GM12878 (cell line): ENCODE results near the gene AKAP13. TPM values are rescaled to one million over a fixed set of nuclear protein-coding genes. Genes with fewer than 3 reads are reported as not detected.

Experiments
- ATAC-seq: fragments of 200-7000 bp; cut with Tn5 transposase; 3 replicates; pipeline ENCODE4 v1.9.1; 2020; ENCODE audit warnings: mild to moderate bottlenecking, moderate library complexity
- BruUV-seq: library from RNA; stranded (reverse); fragments of 400-500 nt; replicated peaks from 2 replicates; lab custom pipeline; 2021; lab: Mats Ljungman, UMichigan
- CTCF ChIA-PET: fragments of 300-600 bp; sonication (Branson Sonifier 250); formaldehyde crosslinking; extraction: SDS; loops from one replicate; lab custom pipeline; 2021; ENCODE audit warnings: inconsistent platforms; lab: Yijun Ruan, JAX
- POLR2A ChIA-PET: fragments of 350-600 bp; formaldehyde crosslinking; extraction: SDS; loops from one replicate; lab custom pipeline; 2021; ENCODE audit warnings: inconsistent platforms; lab: Charles Lee
- RAD21 ChIA-PET: fragments of 300-600 bp; sonication (Branson Sonifier 250); formaldehyde crosslinking; loops from one replicate; lab custom pipeline; 2023; ENCODE audit warnings: antibody characterized with exemption; ENCODE audit not compliant: unreplicated experiment; lab: Charles Lee
- SMC1A ChIA-PET: fragments of 300-600 bp; sonication (Branson Sonifier 250); formaldehyde crosslinking; loops from one replicate; lab custom pipeline; 2023; ENCODE audit not compliant: unreplicated experiment, uncharacterized antibody; lab: Charles Lee
- DNase-seq: peaks from one replicate; pipeline ENCODE4 v3.0.0-alpha.2; 2011; ENCODE audit warnings: low read depth, low spot score
- FAIRE-seq: peaks from 3 replicates; lab custom pipeline; 2011; peaks lifted over from hg19 to GRCh38; lab: Jason Lieb, UNC
- H2AFZ ChIP-seq: 2 replicates; pipeline ENCODE4 v1.6.0; 2011; ENCODE audit warnings: low read depth, low read length, control low read depth; ENCODE audit not compliant: control insufficient read depth
- H3K27ac ChIP-seq: 2 replicates; pipeline ENCODE4 v1.5.1; 2011; ENCODE audit warnings: control low read depth; ENCODE audit not compliant: control insufficient read depth, insufficient read depth
- H3K27me3 ChIP-seq, 2 experiments: replicated peaks in 1 of 2; 2 replicates each; pipeline versions ENCODE4 v1.6.0 to v1.6.1; 2011; ENCODE audit warnings: low read length in 1 of 2; ENCODE audit not compliant: control insufficient read depth in 2 of 2, insufficient read depth in 2 of 2
- H3K36me3 ChIP-seq, 2 experiments: 2 replicates each; pipeline ENCODE4 v1.5.1; 2011; ENCODE audit warnings: low read length in 1 of 2; ENCODE audit not compliant: control insufficient read depth in 2 of 2, insufficient read depth in 2 of 2
- H3K4me1 ChIP-seq: 2 replicates; pipeline ENCODE4 v1.6.1; 2011; ENCODE audit warnings: mild to moderate bottlenecking, low read length, moderate library complexity, mixed read lengths; ENCODE audit not compliant: control insufficient read depth, insufficient read depth
- H3K4me2 ChIP-seq: 2 replicates; pipeline ENCODE4 v1.6.0; 2011; ENCODE audit warnings: control low read depth; ENCODE audit not compliant: control insufficient read depth, insufficient read depth
- H3K4me3 ChIP-seq: fragments of 200-600 bp; sonication (generic); 2 replicates; pipeline ENCODE4 v1.5.1; 2016
- H3K79me2 ChIP-seq: 2 replicates; pipeline ENCODE4 v1.6.0; 2011; ENCODE audit warnings: low read length; ENCODE audit not compliant: control insufficient read depth, insufficient read depth
- H3K9ac ChIP-seq: 2 replicates; pipeline ENCODE4 v1.8.0; 2011; ENCODE audit warnings: low read length, control low read depth, mixed read lengths; ENCODE audit not compliant: control insufficient read depth, insufficient read depth
- H3K9me3 ChIP-seq: replicated peaks from 3 replicates; pipeline ENCODE4 v1.5.1; 2011; ENCODE audit warnings: mild to moderate bottlenecking, low read length; ENCODE audit not compliant: control insufficient read depth, insufficient read depth
- H4K20me1 ChIP-seq: 2 replicates; pipeline ENCODE4 v1.6.0; 2011; ENCODE audit not compliant: control insufficient read depth, insufficient read depth
- CEBPB ChIP-seq, 2 experiments: fragments of 150-350 bp in 1 of 2; IDR thresholded peaks; 2 replicates each; pipeline ENCODE4 v1.6.1; 2012 to 2014; ENCODE audit warnings: low read depth in 2 of 2, low read length in 2 of 2, borderline replicate concordance in 1 of 2, inconsistent platforms in 1 of 2
- ELK1 ChIP-seq: IDR thresholded peaks from 2 replicates; pipeline ENCODE4 v1.6.1; 2012; ENCODE audit warnings: low read depth, low read length, improper control_type of control experiment
- ETV6 ChIP-seq, 2 experiments: fragments of 450-650 bp in 1 of 2; IDR thresholded peaks in 1 of 2; conservative IDR thresholded peaks in 1 of 2; 2 replicates each; pipeline ENCODE4 v1.6.1; 2014; ENCODE audit warnings: antibody characterized with exemption in 1 of 2, borderline replicate concordance in 1 of 2, low read depth in 1 of 2, mild to moderate bottlenecking in 1 of 2, moderate library complexity in 1 of 2
- FOXK2 ChIP-seq: fragments of 450-650 bp; IDR thresholded peaks from 2 replicates; pipeline ENCODE4 v1.6.1; 2017; ENCODE audit warnings: mild to moderate bottlenecking, moderate library complexity
- NFIC ChIP-seq: IDR thresholded peaks from 2 replicates; pipeline ENCODE4 v1.6.1; 2012; ENCODE audit warnings: low read depth, mild to moderate bottlenecking, inconsistent platforms, low read length, moderate library complexity
- RUNX3 ChIP-seq: IDR thresholded peaks from 2 replicates; pipeline ENCODE4 v1.6.1; 2012; ENCODE audit warnings: low read length, inconsistent platforms
- ZNF207 ChIP-seq: fragments of 450-650 bp; IDR thresholded peaks from 2 replicates; pipeline ENCODE4 v1.6.1; 2014; ENCODE audit warnings: antibody characterized with exemption, mild to moderate bottlenecking, borderline replicate concordance
- ZNF687 ChIP-seq: fragments of 450-650 bp; IDR thresholded peaks from 2 replicates; pipeline ENCODE4 v1.6.1; 2017; ENCODE audit warnings: mild to moderate bottlenecking, moderate library complexity
- WGBS: methylation state at CpG from one replicate; pipeline ENCODE4 v1.1.6; 2016; ENCODE audit warnings: low lambda C conversion rate; ENCODE audit not compliant: insufficient replicate concordance, insufficient coverage; ENCODE audit errors: missing lambda C conversion rate; 5-methylcytosine and 5-hydroxymethylcytosine counted together
- in situ Hi-C: fragments of 300-500 bp; cut with MboI; formaldehyde crosslinking; loops from 9 replicates; pipeline ENCODE4 v1.14.3; 2018; ENCODE audit warnings: mixed read lengths
- intact Hi-C: fragments of 100-400 bp; cut with micrococcal nuclease; formaldehyde crosslinking; loops from one replicate; pipeline ENCODE4 v1.14.2; 2022; ENCODE audit not compliant: unreplicated experiment
- polyA plus RNA-seq, 11 experiments: library from polyadenylated mRNA; depleted of rRNA in 4 of 11; unstranded in 6 of 11; stranded (reverse) in 5 of 11; fragments of >200 nt; fragmentation: Nextera tagmentation in 4 of 11; fragmentation: Illumina TruSeq in 1 of 11; extraction: Ambion mirVana in 4 of 11; extraction: Trizol in 1 of 11; gene quantifications; 1 replicate in 1 of 11; 2 replicates in 10 of 11; pipeline versions ENCODE4 v1.2.1 to v1.2.3, GENCODE V29; 2011 to 2016; ENCODE audit warnings: inconsistent platforms in 2 of 11, missing spikeins in 2 of 11, low read depth in 1 of 11
- total RNA-seq, 4 experiments: library from RNA; depleted of rRNA in 3 of 4; stranded (reverse); fragments of >200 nt in 3 of 4; fragmentation: Illumina TruSeq in 1 of 4; extraction: Trizol in 1 of 4; gene quantifications; 2 replicates each; pipeline versions ENCODE4 v1.2.1 to v1.2.3, GENCODE V29; 2013 to 2021
- TF ChIP-seq, protein P1 (sequence below): fragments of 150-350 bp; IDR thresholded peaks from 2 replicates; pipeline ENCODE4 v1.6.1; 2014; ENCODE audit warnings: mild to moderate bottlenecking, low read depth, low read length
- TF ChIP-seq, protein P2 (sequence below): fragments of 150-350 bp; IDR thresholded peaks from 2 replicates; pipeline ENCODE4 v1.6.1; 2016; ENCODE audit warnings: low read depth, low read length

Gene AKAP13
- total and polyA plus RNA-seq, 10 of the 15 experiments (the other 5 are each of a cell fraction or from before 2014, with no cell fraction given) = 14.4 to 74.9 (median 55.1) TPM

GRCh38 chr15:85743392-85744055 lies 363.1 kb downstream of the AKAP13 start:
- FAIRE-seq = no peak
- CTCF ChIA-PET = no interaction called here
- 95% methylated on average over 14 of the region's 14 CpGs for WGBS
- TF ChIP-seq NFIC (no peak), CEBPB (IDR thresholded peaks at IDR 0.05; ENCODE audit: borderline replicate concordance in 1 of 2, low read depth in 2 of 2, low read length in 2 of 2) (no peak), RUNX3 (no peak), ZNF207 (no peak), ELK1 (no peak), FOXK2 (no peak), ETV6 (conservative IDR thresholded peaks at IDR 0.05 in 1 of 2, IDR thresholded peaks at IDR 0.05 in 1 of 2; ENCODE audit: borderline replicate concordance in 1 of 2, low read depth in 1 of 2) (no peak), ZNF687 (no peak)
- TF ChIP-seq, protein P1, sequence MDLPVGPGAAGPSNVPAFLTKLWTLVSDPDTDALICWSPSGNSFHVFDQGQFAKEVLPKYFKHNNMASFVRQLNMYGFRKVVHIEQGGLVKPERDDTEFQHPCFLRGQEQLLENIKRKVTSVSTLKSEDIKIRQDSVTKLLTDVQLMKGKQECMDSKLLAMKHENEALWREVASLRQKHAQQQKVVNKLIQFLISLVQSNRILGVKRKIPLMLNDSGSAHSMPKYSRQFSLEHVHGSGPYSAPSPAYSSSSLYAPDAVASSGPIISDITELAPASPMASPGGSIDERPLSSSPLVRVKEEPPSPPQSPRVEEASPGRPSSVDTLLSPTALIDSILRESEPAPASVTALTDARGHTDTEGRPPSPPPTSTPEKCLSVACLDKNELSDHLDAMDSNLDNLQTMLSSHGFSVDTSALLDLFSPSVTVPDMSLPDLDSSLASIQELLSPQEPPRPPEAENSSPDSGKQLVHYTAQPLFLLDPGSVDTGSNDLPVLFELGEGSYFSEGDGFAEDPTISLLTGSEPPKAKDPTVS = no peak
- TF ChIP-seq, protein P2, sequence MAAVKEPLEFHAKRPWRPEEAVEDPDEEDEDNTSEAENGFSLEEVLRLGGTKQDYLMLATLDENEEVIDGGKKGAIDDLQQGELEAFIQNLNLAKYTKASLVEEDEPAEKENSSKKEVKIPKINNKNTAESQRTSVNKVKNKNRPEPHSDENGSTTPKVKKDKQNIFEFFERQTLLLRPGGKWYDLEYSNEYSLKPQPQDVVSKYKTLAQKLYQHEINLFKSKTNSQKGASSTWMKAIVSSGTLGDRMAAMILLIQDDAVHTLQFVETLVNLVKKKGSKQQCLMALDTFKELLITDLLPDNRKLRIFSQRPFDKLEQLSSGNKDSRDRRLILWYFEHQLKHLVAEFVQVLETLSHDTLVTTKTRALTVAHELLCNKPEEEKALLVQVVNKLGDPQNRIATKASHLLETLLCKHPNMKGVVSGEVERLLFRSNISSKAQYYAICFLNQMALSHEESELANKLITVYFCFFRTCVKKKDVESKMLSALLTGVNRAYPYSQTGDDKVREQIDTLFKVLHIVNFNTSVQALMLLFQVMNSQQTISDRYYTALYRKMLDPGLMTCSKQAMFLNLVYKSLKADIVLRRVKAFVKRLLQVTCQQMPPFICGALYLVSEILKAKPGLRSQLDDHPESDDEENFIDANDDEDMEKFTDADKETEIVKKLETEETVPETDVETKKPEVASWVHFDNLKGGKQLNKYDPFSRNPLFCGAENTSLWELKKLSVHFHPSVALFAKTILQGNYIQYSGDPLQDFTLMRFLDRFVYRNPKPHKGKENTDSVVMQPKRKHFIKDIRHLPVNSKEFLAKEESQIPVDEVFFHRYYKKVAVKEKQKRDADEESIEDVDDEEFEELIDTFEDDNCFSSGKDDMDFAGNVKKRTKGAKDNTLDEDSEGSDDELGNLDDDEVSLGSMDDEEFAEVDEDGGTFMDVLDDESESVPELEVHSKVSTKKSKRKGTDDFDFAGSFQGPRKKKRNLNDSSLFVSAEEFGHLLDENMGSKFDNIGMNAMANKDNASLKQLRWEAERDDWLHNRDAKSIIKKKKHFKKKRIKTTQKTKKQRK = no peak

More at GRCh38 chr15:85743392-85744055, 363.1 kb downstream of the AKAP13 start:
- no peaks in the 10 kb centered on the region for H4K20me1 ChIP-seq
- H3K9ac ChIP-seq = no peak overlapping the region
- no peaks in the 10 kb centered on the region for H3K79me2 ChIP-seq
- no peaks in the 10 kb centered on the region for H3K4me1 ChIP-seq
- no peak for DNase-seq
- in situ Hi-C loops (no loop called here), intact Hi-C loops (no loop called here)
- no peak overlapping the region for H3K4me3 ChIP-seq
- ChIA-PET RAD21 (no interaction called here), POLR2A (no interaction called here), SMC1A (interaction anchor here (1.1 kb wide), 1 partner anchor 66 kb away, joined by 3 read pairs; no protein-coding TSS in a partner anchor)
- no peaks in the 10 kb centered on the region for H3K9me3 ChIP-seq
- BruUV-seq = no TSS peak
- H3K27me3 ChIP-seq = no peaks in the 10 kb centered on the region
- H3K27ac ChIP-seq = no peak overlapping the region
- H3K36me3 ChIP-seq = peaks cover 33 to 49% of the 10 kb centered on the region in 2 experiments
- H2AFZ ChIP-seq = no peak overlapping the region
- ATAC-seq = no peak
- H3K4me2 ChIP-seq = no peak overlapping the region
